Right lobe of liver (tissue), 6 donors: ENCODE measurements around the gene DICER1. TPM values are rescaled to one million over a fixed set of nuclear protein-coding genes. Genes with fewer than 3 reads are reported as not detected.

Source experiments
- ATAC-seq, 4 donors: fragments of 200-7000 bp; cut with Tn5 transposase; one replicate each; pipeline ENCODE4 v1.9.1; 2020; ENCODE audit warnings: mild to moderate bottlenecking in 4 of 4, moderate library complexity in 4 of 4
- DNase-seq, 3 donors: peaks; one replicate each; pipeline ENCODE4 v3.0.0-alpha.2; 2020
- H3K27ac ChIP-seq, 3 donors: fragments of 200-600 bp; one replicate each; pipeline ENCODE4 v1.8.0; 2022
- H3K27me3 ChIP-seq, 2 donors: fragments of 200-600 bp; one replicate each; pipeline ENCODE4 v1.8.0; 2022
- H3K36me3 ChIP-seq, 4 donors: fragments of 200-600 bp; sonication (generic) in 1 of 4; one replicate each; pipeline versions ENCODE4 v1.5.1 to v1.8.0; 2017 to 2022; ENCODE audit warnings: control low read depth in 1 of 4
- H3K4me1 ChIP-seq, 4 donors: fragments of 200-600 bp; sonication (generic) in 1 of 4; one replicate each; pipeline versions ENCODE4 v1.5.1 to v1.8.0; 2017 to 2022; ENCODE audit warnings: control low read depth in 1 of 4
- H3K4me3 ChIP-seq, 3 donors: fragments of 200-600 bp; one replicate each; pipeline ENCODE4 v1.8.0; 2022
- H3K9me3 ChIP-seq, 4 donors: fragments of 200-600 bp; sonication (generic) in 1 of 4; one replicate each; pipeline versions ENCODE4 v1.5.1 to v1.8.0; 2017 to 2022; ENCODE audit warnings: control low read depth in 1 of 4
- CTCF ChIP-seq, 4 donors: fragments of 200-600 bp in 3 of 4; fragments of 450-650 bp in 1 of 4; IDR thresholded peaks; one replicate each; pipeline versions ENCODE4 v1.5.1 to v1.8.0; 2016 to 2022; ENCODE audit warnings: antibody characterized with exemption in 4 of 4, mild to moderate bottlenecking in 2 of 4
- POLR2A ChIP-seq: fragments of 450-650 bp; IDR thresholded peaks from one replicate; pipeline ENCODE4 v1.6.1; 2017; ENCODE audit warnings: antibody characterized with exemption, mild to moderate bottlenecking
- WGBS: methylation state at CpG from one replicate; pipeline ENCODE4 v1.1.6; 2018; ENCODE audit warnings: low coverage, low lambda C conversion rate; ENCODE audit not compliant: insufficient coverage; ENCODE audit errors: missing lambda C conversion rate; 5-methylcytosine and 5-hydroxymethylcytosine counted together
- intact Hi-C, 2 donors: fragments of 100-400 bp; cut with DNase I; formaldehyde crosslinking; loops; one replicate each; pipeline versions ENCODE4 v1.11.2 to v1.14.1; 2022
- total RNA-seq, 6 experiments: library from RNA; depleted of rRNA in 2 of 6; stranded (reverse); fragments of >200 nt in 2 of 6; fragmentation: NEBNext Ultra II Directional in 3 of 6; extraction: Animal tissue kit (Norgen Biotek cat#: 25700) in 3 of 6; gene quantifications; one replicate each; pipeline versions ENCODE4 v1.1.0 to v1.2.4, GENCODE V29; 2016 to 2023
- donor health status: DM: no; HTN: yes; CAD: no.
- donor health status: DM: no; HTN: no; CAD: no.
- donor health status: DM: no; HTN: no; CAD: no.
- donor health status: DM: no; HTN: yes; CAD: no.
- donor health status: DM: no; HTN: yes; CAD: no.

Gene DICER1
- total RNA-seq, 6 experiments from 2014 or later: 27.6 to 47.9 (median 30.3) TPM

DNA sequence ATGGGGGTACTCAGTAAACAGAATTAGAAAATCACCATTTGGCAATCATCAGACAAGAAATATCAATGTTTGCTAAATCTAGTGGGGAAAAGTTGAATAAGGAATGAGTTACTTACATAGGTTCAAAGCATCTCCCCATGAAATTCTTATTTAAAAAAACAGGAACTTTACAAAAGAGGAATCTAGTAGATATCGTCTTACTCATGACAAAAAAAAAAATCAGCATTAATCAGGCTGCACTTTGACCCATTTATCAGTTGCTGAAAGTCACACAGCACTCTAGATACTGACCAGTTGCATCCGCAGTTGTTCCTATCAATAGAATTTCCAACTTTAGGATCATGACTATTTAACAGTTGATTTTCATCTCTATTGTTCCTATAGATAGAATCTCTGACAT is 5.8 kb upstream of the DICER1 start:
- WGBS: 19% methylated on average over 2 of the region's 2 CpGs
- Histone ChIP-seq H3K4me3 (no peak overlapping the region), H3K36me3 (no peaks in the 10 kb centered on the region), H3K4me1 (peaks cover 0 to 16% (median 5%) of the 10 kb centered on the region in 4 donors), H3K27me3 (no peaks in the 10 kb centered on the region), H3K27ac (no peak overlapping the region), H3K9me3 (no peaks in the 10 kb centered on the region)
- DNase-seq: no peak
- ATAC-seq: peak; percentile 68 to 85 (median 74)
- intact Hi-C loops: no loop called here
- TF ChIP-seq POLR2A (no peak), CTCF (IDR thresholded peaks at IDR 0.05) (no peak)

GRCh38 chr14:95162641-95163040 is 5.3 kb upstream of the DICER1 start:
- ATAC-seq (no peak), DNase-seq (no peak)
- Histone ChIP-seq H3K4me1 (peaks cover 0 to 18% (median 5%) of the 10 kb centered on the region in 4 donors), H3K4me3 (no peak overlapping the region), H3K27ac (no peak overlapping the region), H3K27me3 (no peaks in the 10 kb centered on the region), H3K9me3 (no peaks in the 10 kb centered on the region), H3K36me3 (no peaks in the 10 kb centered on the region)
- no peak for TF ChIP-seq POLR2A
- no peak for TF ChIP-seq CTCF (IDR thresholded peaks at IDR 0.05)
- 39% methylated on average over 2 of the region's 2 CpGs for WGBS
- intact Hi-C loops: no loop called here

DNA sequence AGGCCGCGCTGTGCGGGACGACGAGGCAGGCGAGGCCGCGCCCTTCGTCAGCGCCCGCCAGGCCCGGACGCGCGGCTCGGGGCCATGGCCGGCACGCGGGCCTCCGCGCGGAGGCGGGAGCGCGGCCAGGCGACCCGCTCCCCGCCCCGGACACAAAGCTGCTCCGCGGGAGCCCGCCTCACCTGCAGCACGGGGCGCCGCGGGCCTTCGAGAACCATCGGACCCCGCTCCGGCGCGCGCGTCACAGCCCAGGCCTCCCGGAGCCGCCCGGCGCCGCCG is 342 bp downstream of the DICER1 start:
- intact Hi-C loops: no loop called here
- WGBS: no CpG with 5 or more reads among the region's 50 CpGs
- Histone ChIP-seq H3K9me3 (no peaks in the 10 kb centered on the region), H3K4me3 (peak overlapping the region; percentile 74 to 83 (median 76)), H3K36me3 (no peaks in the 10 kb centered on the region), H3K27me3 (no peaks in the 10 kb centered on the region), H3K4me1 (peaks cover 0 to 25% (median 11%) of the 10 kb centered on the region in 4 donors), H3K27ac (peak overlapping the region; percentile 88 to 95 (median 92))
- DNase-seq (no peak), ATAC-seq (peak; percentile 5 to 48 (median 22))
- TF ChIP-seq POLR2A (no peak), CTCF (IDR thresholded peaks at IDR 0.05) (no peak)

GRCh38 chr14:95156161-95157047 is 925 bp downstream of the DICER1 start:
- Histone ChIP-seq H3K9me3 (no peaks in the 10 kb centered on the region), H3K27ac (peak overlapping the region; percentile 88 to 95 (median 92)), H3K27me3 (no peaks in the 10 kb centered on the region), H3K4me1 (peaks cover 0 to 27% (median 11%) of the 10 kb centered on the region in 4 donors), H3K4me3 (peak overlapping the region; percentile 74 to 83 (median 76)), H3K36me3 (no peaks in the 10 kb centered on the region)
- 2% methylated on average over 15 of the region's 48 CpGs for WGBS
- TF ChIP-seq CTCF (IDR thresholded peaks at IDR 0.05) (no peak), POLR2A (no peak)
- intact Hi-C loops: no loop called here
- DNase-seq (peak; percentile 57 to 76 (median 65)), ATAC-seq (peak; percentile 23 to 41 (median 34))
